Gastroesophageal sphincter (tissue), 3 donors: ENCODE measurements around the gene CACNA1F.

Experiments
- CTCF ChIP-seq, 4 experiments: fragments of 200-600 bp in 2 of 4; fragments of 450-650 bp in 2 of 4; sonication (generic) in 1 of 4; IDR thresholded peaks; one replicate each; pipeline ENCODE4 v1.5.1; 2017 to 2019; ENCODE audit warnings: antibody characterized with exemption in 4 of 4, mild to moderate bottlenecking in 2 of 4, moderate library complexity in 2 of 4
- POLR2A ChIP-seq, 2 donors: fragments of 450-650 bp; IDR thresholded peaks; one replicate each; pipeline ENCODE4 v1.6.1; 2017; ENCODE audit warnings: antibody characterized with exemption in 2 of 2, mild to moderate bottlenecking in 2 of 2, moderate library complexity in 1 of 2
- POLR2AphosphoS5 ChIP-seq: sonication (generic); formaldehyde crosslinking; IDR thresholded peaks from one replicate; pipeline ENCODE4 v1.6.1; 2017; ENCODE audit warnings: antibody characterized with exemption

GRCh38 chrX:49164589-49165360, 68.4 kb downstream of the CACNA1F start:
- TF ChIP-seq CTCF (IDR thresholded peaks at IDR 0.05) = no peak
- TF ChIP-seq POLR2A (IDR thresholded peaks at IDR 0.05) = no peak
- no peak for TF ChIP-seq POLR2AphosphoS5
